Sigmoid colon (tissue), 7 donors: ENCODE measurements around the gene CECR2. TPM values are rescaled to one million over a fixed set of nuclear protein-coding genes. Genes with fewer than 3 reads are reported as not detected.

Source experiments
- DNase-seq: peaks from one replicate; pipeline ENCODE4 v3.0.0-alpha.2; 2019
- H3K27ac ChIP-seq, 4 donors: fragments of 200-600 bp; sonication (generic); one replicate each; pipeline ENCODE4 v1.5.1; 2016 to 2019; ENCODE audit warnings: mild to moderate bottlenecking in 1 of 4
- H3K27me3 ChIP-seq, 3 donors: fragments of 200-600 bp; sonication (generic); one replicate each; pipeline ENCODE4 v1.5.1; 2019; ENCODE audit warnings: mild to moderate bottlenecking in 1 of 3
- H3K36me3 ChIP-seq, 4 donors: fragments of 200-600 bp; sonication (generic); one replicate each; pipeline ENCODE4 v1.5.1; 2016 to 2019
- H3K4me1 ChIP-seq, 4 donors: fragments of 200-600 bp; sonication (generic); one replicate each; pipeline ENCODE4 v1.5.1; 2017 to 2019
- H3K4me3 ChIP-seq, 4 donors: fragments of 200-600 bp; sonication (generic); one replicate each; pipeline ENCODE4 v1.5.1; 2017 to 2019; ENCODE audit warnings: mild to moderate bottlenecking in 2 of 4, moderate library complexity in 1 of 4
- H3K9me3 ChIP-seq, 4 donors: fragments of 200-600 bp in 3 of 4; sonication (generic) in 3 of 4; one replicate each; pipeline versions ENCODE4 v1.5.1 to v1.6.1; 2013 to 2019
- EP300 ChIP-seq, 4 donors: sonication (generic); formaldehyde crosslinking; IDR thresholded peaks; one replicate each; pipeline ENCODE4 v1.6.1; 2017; ENCODE audit warnings: antibody characterized with exemption in 4 of 4
- POLR2A ChIP-seq, 2 donors: fragments of 450-650 bp; IDR thresholded peaks; one replicate each; pipeline ENCODE4 v1.6.1; 2016; ENCODE audit warnings: antibody characterized with exemption in 2 of 2, mild to moderate bottlenecking in 2 of 2, moderate library complexity in 2 of 2
- POLR2AphosphoS5 ChIP-seq, 4 donors: sonication (generic); formaldehyde crosslinking; IDR thresholded peaks; one replicate each; pipeline ENCODE4 v1.6.1; 2017; ENCODE audit warnings: antibody characterized with exemption in 4 of 4
- WGBS, 2 donors: extraction: QIAGEN DNeasy Blood & Tissue Kit; methylation state at CpG; one replicate each; pipeline ENCODE4 v1.1.7; 2013; 5-methylcytosine and 5-hydroxymethylcytosine counted together
- intact Hi-C: fragments of 100-400 bp; cut with DNase I; formaldehyde crosslinking; loops from one replicate; pipeline ENCODE4 v1.15.1; 2023
- polyA plus RNA-seq, 3 donors: library from polyadenylated mRNA; stranded (reverse); fragments of 200-250 nt; gene quantifications; one replicate each; pipeline ENCODE4 v1.2.3, GENCODE V29; 2013
- total RNA-seq, 4 donors: library from RNA; depleted of rRNA; stranded (reverse); fragments of >200 nt; gene quantifications; one replicate each; pipeline ENCODE4 v1.1.0, GENCODE V29; 2016
- TF ChIP-seq, protein P1 (sequence below), 4 experiments: fragments of 450-650 bp in 3 of 4; fragments of 200-600 bp in 1 of 4; IDR thresholded peaks; one replicate each; pipeline ENCODE4 v1.5.1; 2016 to 2019; ENCODE audit warnings: antibody characterized with exemption in 4 of 4, mild to moderate bottlenecking in 3 of 4, moderate library complexity in 2 of 4
- donor health status: healthy with polysubstance abuse.
- donor health status: Bipolar disorder and iron deficiency.
- donor health status: healthy.

Gene CECR2
- total and polyA plus RNA-seq, 7 donors, result 0.39 to 2.8 (median 1.3) TPM; not detected in 1

DNA sequence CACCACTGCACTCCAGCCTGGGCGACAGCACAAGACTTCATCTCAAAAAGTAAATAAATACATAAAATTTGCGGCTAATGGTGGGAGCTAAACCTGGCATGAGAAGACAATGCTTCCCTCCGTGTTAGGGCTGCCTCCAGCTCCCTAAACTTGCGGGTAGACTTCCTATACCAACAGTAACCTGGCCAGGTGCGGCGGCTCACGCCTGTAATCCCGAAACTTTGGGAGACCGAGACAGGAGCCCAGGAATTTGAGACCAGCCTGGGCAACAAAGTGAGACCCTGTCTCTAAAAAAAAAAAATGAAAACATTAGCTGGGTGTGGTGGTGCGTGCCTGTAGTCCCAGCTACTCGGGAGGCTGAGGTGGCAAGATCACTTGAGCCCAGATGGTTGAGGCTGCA is 219.3 kb downstream of the CECR2 start:
- no peaks in the 10 kb centered on the region for H3K9me3 ChIP-seq
- intact Hi-C loops, result no loop called here
- no peak overlapping the region for H3K4me3 ChIP-seq
- 94 to 95% methylated on average over 11 of the region's 11 CpGs for WGBS, 2 donors
- H3K27ac ChIP-seq, result no peak overlapping the region
- H3K36me3 ChIP-seq, result peaks cover 20 to 40% (median 29%) of the 10 kb centered on the region in 4 donors
- peaks cover 0 to 7% (median 3%) of the 10 kb centered on the region in 4 donors for H3K4me1 ChIP-seq
- no peaks in the 10 kb centered on the region for H3K27me3 ChIP-seq
- TF ChIP-seq, protein P1, sequence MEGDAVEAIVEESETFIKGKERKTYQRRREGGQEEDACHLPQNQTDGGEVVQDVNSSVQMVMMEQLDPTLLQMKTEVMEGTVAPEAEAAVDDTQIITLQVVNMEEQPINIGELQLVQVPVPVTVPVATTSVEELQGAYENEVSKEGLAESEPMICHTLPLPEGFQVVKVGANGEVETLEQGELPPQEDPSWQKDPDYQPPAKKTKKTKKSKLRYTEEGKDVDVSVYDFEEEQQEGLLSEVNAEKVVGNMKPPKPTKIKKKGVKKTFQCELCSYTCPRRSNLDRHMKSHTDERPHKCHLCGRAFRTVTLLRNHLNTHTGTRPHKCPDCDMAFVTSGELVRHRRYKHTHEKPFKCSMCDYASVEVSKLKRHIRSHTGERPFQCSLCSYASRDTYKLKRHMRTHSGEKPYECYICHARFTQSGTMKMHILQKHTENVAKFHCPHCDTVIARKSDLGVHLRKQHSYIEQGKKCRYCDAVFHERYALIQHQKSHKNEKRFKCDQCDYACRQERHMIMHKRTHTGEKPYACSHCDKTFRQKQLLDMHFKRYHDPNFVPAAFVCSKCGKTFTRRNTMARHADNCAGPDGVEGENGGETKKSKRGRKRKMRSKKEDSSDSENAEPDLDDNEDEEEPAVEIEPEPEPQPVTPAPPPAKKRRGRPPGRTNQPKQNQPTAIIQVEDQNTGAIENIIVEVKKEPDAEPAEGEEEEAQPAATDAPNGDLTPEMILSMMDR (IDR thresholded peaks at IDR 0.05), result no peak
- TF ChIP-seq POLR2AphosphoS5 (IDR thresholded peaks at IDR 0.05), result no peak
- no peak for TF ChIP-seq POLR2A (IDR thresholded peaks at IDR 0.05)
- no peak for TF ChIP-seq EP300 (IDR thresholded peaks at IDR 0.05)
- no peak for DNase-seq

DNA sequence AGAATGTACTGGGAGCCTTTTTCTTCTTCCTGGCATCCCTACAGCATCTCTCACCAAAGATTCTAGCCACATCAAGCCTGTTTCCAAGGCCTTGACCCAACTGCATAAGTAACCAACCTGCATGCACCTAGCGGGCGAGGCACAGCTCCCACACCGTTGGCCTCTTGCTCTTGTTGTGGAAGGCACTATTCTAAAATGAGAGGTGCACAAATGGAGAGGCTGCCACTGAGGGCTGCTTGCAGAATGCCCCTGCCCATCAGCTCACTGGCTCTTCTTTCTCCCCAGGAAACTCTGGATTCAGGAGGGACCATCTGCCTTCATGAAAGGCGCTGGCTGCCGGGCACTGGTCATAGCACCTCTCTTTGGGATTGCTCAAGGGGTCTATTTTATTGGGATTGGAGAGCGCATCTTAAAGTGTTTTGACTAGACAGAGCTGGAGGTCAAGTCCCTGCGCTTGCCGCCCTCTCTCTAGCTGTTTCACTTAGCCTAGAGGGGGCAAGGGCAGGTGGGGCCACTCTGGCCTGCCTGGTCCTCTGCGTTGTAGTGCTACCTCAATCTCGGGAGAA is 220.6 kb downstream of the CECR2 start:
- H3K36me3 ChIP-seq, result peaks cover 32 to 53% (median 39%) of the 10 kb centered on the region in 4 donors
- DNase-seq, result no peak
- no peaks in the 10 kb centered on the region for H3K27me3 ChIP-seq
- no peak overlapping the region for H3K4me3 ChIP-seq
- H3K4me1 ChIP-seq, result peaks cover 0 to 12% (median 4%) of the 10 kb centered on the region in 4 donors
- H3K9me3 ChIP-seq, result no peaks in the 10 kb centered on the region
- TF ChIP-seq, protein P1 (IDR thresholded peaks at IDR 0.05), result no peak
- TF ChIP-seq POLR2AphosphoS5 (IDR thresholded peaks at IDR 0.05), result peak in 1 of 4 donors; percentile 29
- intact Hi-C loops, result no loop called here
- H3K27ac ChIP-seq, result peak overlapping the region in 2 of 4 donors; percentile 1 to 24
- WGBS, 2 donors, result 91 to 94% methylated on average over 10 of the region's 10 CpGs

DNA sequence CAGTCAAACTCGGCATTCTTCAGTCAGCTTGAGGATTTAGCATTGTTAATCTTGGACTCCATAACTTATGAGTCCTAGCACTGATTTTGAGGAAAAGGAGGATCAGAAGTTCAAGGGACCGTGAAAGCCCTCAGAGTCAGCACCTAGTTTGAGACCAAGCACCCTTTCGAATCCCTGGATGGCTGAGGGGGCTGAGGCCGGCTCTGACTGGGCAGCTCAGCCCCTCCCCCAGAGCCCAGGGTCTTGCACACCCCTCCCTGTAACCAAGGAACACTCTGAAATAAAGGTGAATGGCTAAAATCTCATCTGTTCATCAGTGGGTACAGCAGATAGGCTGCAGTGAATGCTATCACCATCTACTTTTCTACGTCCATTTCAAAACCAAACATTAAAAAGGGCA is 221.3 kb downstream of the CECR2 start:
- H3K4me3 ChIP-seq, result no peak overlapping the region
- intact Hi-C loops, result no loop called here
- DNase-seq, result no peak
- no peak for TF ChIP-seq POLR2A (IDR thresholded peaks at IDR 0.05)
- no peak for TF ChIP-seq EP300 (IDR thresholded peaks at IDR 0.05)
- TF ChIP-seq, protein P1 (IDR thresholded peaks at IDR 0.05), result no peak
- TF ChIP-seq POLR2AphosphoS5 (IDR thresholded peaks at IDR 0.05), result no peak
- H3K9me3 ChIP-seq, result no peaks in the 10 kb centered on the region
- H3K27ac ChIP-seq, result peak overlapping the region in 1 of 4 donors; percentile 24
- H3K27me3 ChIP-seq, result no peaks in the 10 kb centered on the region
- H3K4me1 ChIP-seq, result peaks cover 0 to 12% (median 4%) of the 10 kb centered on the region in 4 donors
- 90 to 91% methylated on average over 5 of the region's 5 CpGs for WGBS, 2 donors
- H3K36me3 ChIP-seq, result peaks cover 34 to 60% (median 43%) of the 10 kb centered on the region in 4 donors

DNA sequence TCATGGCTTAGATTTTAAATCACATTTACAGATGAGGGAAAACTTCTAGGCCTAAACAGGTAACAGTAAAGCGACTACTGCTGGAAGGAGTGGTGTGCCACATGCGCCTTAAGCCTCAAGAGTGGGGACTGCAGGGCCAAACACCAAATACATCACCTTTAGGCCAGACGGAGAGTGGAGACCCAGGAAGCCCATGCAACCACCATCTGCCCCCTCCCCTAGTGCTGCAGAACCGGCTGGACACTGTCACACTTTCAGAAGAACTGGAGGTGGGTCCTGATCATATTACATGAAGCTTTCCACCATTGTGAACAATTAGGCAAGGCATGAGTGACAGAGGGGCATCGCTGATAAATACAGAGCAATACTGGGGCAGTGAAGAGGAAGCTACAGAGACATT is 222.9 kb downstream of the CECR2 start:
- DNase-seq, result peak; percentile 28
- intact Hi-C loops, result no loop called here
- H3K36me3 ChIP-seq, result peaks cover 35 to 76% (median 57%) of the 10 kb centered on the region in 4 donors
- no peak overlapping the region for H3K4me3 ChIP-seq
- peaks cover 0 to 16% (median 8%) of the 10 kb centered on the region in 4 donors for H3K4me1 ChIP-seq
- no peaks in the 10 kb centered on the region for H3K27me3 ChIP-seq
- H3K27ac ChIP-seq, result peak overlapping the region in 1 of 4 donors; percentile 11
- WGBS, 2 donors, result 91 to 93% methylated on average over 5 of the region's 5 CpGs
- TF ChIP-seq EP300 (IDR thresholded peaks at IDR 0.05), result no peak
- TF ChIP-seq, protein P1 (IDR thresholded peaks at IDR 0.05), result no peak
- no peak for TF ChIP-seq POLR2AphosphoS5 (IDR thresholded peaks at IDR 0.05)
- no peak for TF ChIP-seq POLR2A (IDR thresholded peaks at IDR 0.05)
- no peaks in the 10 kb centered on the region for H3K9me3 ChIP-seq

DNA sequence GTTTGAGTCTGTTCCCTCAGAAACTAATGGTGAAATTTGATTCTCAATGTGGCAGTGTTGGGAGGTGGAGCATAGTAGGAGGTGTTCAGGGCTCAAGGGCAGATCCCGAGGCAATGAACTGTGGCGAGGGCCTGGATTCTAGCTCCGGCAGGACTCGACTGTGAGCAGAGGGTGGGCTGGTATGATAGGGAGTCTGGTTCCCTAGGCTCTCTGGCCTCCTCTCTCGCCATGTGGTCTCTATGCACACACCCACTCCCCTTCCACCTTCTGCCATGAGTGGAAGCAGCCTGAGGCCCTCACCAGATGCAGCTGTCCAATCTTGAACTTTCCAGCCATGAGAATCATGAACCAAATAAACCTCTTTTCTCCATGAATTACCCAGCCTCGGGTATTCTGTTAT is 227.0 kb downstream of the CECR2 start:
- H3K4me3 ChIP-seq, result no peak overlapping the region
- WGBS, 2 donors, result 96 to 98% methylated on average over 6 of the region's 6 CpGs
- peak overlapping the region in 3 of 4 donors; percentile 29 to 70 (median 65) for H3K27ac ChIP-seq
- no peak for TF ChIP-seq POLR2A (IDR thresholded peaks at IDR 0.05)
- TF ChIP-seq, protein P1 (IDR thresholded peaks at IDR 0.05), result no peak
- no peak for TF ChIP-seq EP300 (IDR thresholded peaks at IDR 0.05)
- TF ChIP-seq POLR2AphosphoS5 (IDR thresholded peaks at IDR 0.05), result no peak
- no peaks in the 10 kb centered on the region for H3K27me3 ChIP-seq
- no peaks in the 10 kb centered on the region for H3K9me3 ChIP-seq
- intact Hi-C loops, result no loop called here
- peaks cover 43 to 100% (median 66%) of the 10 kb centered on the region in 4 donors for H3K36me3 ChIP-seq
- DNase-seq, result peak; percentile 38
- peaks cover 0 to 52% (median 33%) of the 10 kb centered on the region in 4 donors for H3K4me1 ChIP-seq
